HepG2 (cell line): ENCODE data around the gene NID1. TPM values are rescaled to one million over a fixed set of nuclear protein-coding genes. Genes with fewer than 3 reads are reported as not detected.

Source experiments
- ATAC-seq: fragments of 200-7000 bp; cut with Tn5 transposase; 3 replicates; pipeline ENCODE4 v1.9.1; 2020; ENCODE audit warnings: mild to moderate bottlenecking, moderate library complexity
- BruUV-seq: library from RNA; stranded (reverse); fragments of 400-500 nt; replicated peaks from 2 replicates; lab custom pipeline; 2021; lab: Mats Ljungman, UMichigan
- CTCF ChIA-PET: fragments of 300-600 bp; formaldehyde crosslinking; extraction: SDS; loops from one replicate; lab custom pipeline; 2021; ENCODE audit warnings: low total read pairs, inconsistent platforms, low intra/inter-chr PET ratio; lab: Yijun Ruan, JAX
- POLR2A ChIA-PET: fragments of 350-600 bp; sonication (Branson Sonifier 250); formaldehyde crosslinking; loops from one replicate; lab custom pipeline; 2020; ENCODE audit warnings: antibody characterized with exemption, inconsistent platforms; lab: Yijun Ruan, JAX
- DNase-seq: peaks from one replicate; pipeline ENCODE4 v3.0.0-alpha.2; 2015; ENCODE audit warnings: low spot score
- FAIRE-seq: peaks from 3 replicates; lab custom pipeline; 2011; peaks lifted over from hg19 to GRCh38; lab: Jason Lieb, UNC
- H2AFZ ChIP-seq: one replicate; pipeline ENCODE4 v1.6.1; 2011; ENCODE audit warnings: low read length, inconsistent platforms
- H3K27ac ChIP-seq: fragments of 300-600 bp; 3 replicates; pipeline ENCODE4 v1.8.0; 2011; ENCODE audit warnings: mixed run types, mild to moderate bottlenecking, mixed read lengths, low read length, inconsistent platforms; ENCODE audit not compliant: insufficient read depth; ENCODE audit errors: extremely low read length
- H3K27me3 ChIP-seq, 2 experiments: fragments of 200-600 bp in 1 of 2; 2 replicates in 1 of 2; 3 replicates in 1 of 2; pipeline versions ENCODE4 v1.6.0 to v1.8.0; 2011; ENCODE audit warnings: low read length in 2 of 2, mild to moderate bottlenecking in 2 of 2, moderate library complexity in 2 of 2, inconsistent platforms in 1 of 2; ENCODE audit not compliant: insufficient read depth in 2 of 2, control insufficient read depth in 1 of 2
- H3K36me3 ChIP-seq, 2 experiments: fragments of 200-600 bp in 1 of 2; replicated peaks in 1 of 2; 2 replicates in 1 of 2; 3 replicates in 1 of 2; pipeline versions ENCODE4 v1.5.1 to v1.8.0; 2011; ENCODE audit warnings: low read length in 2 of 2, inconsistent platforms in 1 of 2; ENCODE audit not compliant: insufficient read depth in 2 of 2, control insufficient read depth in 1 of 2
- H3K4me1 ChIP-seq: 2 replicates; pipeline ENCODE4 v1.5.1; 2012; ENCODE audit warnings: low read length, inconsistent platforms; ENCODE audit not compliant: insufficient read depth
- H3K4me2 ChIP-seq: 2 replicates; pipeline ENCODE4 v1.6.0; 2011; ENCODE audit warnings: low read depth, low read length, inconsistent platforms
- H3K4me3 ChIP-seq, 3 experiments: fragments of 200-600 bp in 1 of 3; sonication (generic), shearing (Covaris generic) in 1 of 3; replicated peaks in 1 of 3; 2 replicates each; pipeline ENCODE4 v1.5.1; 2011 to 2016; ENCODE audit warnings: low read length in 3 of 3, inconsistent platforms in 2 of 3, low read depth in 2 of 3, mild to moderate bottlenecking in 2 of 3, control low read depth in 1 of 3, mixed read lengths in 1 of 3; ENCODE audit not compliant: insufficient read depth in 1 of 3
- H3K79me2 ChIP-seq: one replicate; pipeline ENCODE4 v1.6.1; 2011; ENCODE audit warnings: low read length, inconsistent platforms; ENCODE audit not compliant: insufficient read depth
- H3K9ac ChIP-seq: 2 replicates; pipeline ENCODE4 v1.6.0; 2011; ENCODE audit warnings: mild to moderate bottlenecking, low read depth, low read length, inconsistent platforms; ENCODE audit not compliant: insufficient read depth
- H3K9me3 ChIP-seq: 2 replicates; pipeline ENCODE4 v1.5.1; 2012; ENCODE audit warnings: mild to moderate bottlenecking, low read length
- H4K20me1 ChIP-seq: 2 replicates; pipeline ENCODE4 v1.6.0; 2011; ENCODE audit warnings: inconsistent platforms, mild to moderate bottlenecking, low read length, moderate library complexity; ENCODE audit not compliant: insufficient read depth
- BRCA1 ChIP-seq: sonication (generic); formaldehyde crosslinking; IDR thresholded peaks from 2 replicates; pipeline ENCODE4 v1.4.0; 2020; ENCODE audit warnings: missing genetic modification reagents
- HDAC1 ChIP-seq: sonication (generic); formaldehyde crosslinking; IDR thresholded peaks from 2 replicates; pipeline ENCODE4 v1.5.1; 2020; ENCODE audit warnings: mild to moderate bottlenecking, missing genetic modification reagents
- JDP2 ChIP-seq: sonication (generic); formaldehyde crosslinking; IDR thresholded peaks from 2 replicates; pipeline ENCODE4 v1.8.1; 2022; ENCODE audit warnings: missing genetic modification reagents, borderline replicate concordance
- KLF9 ChIP-seq: IDR thresholded peaks from 2 replicates; pipeline ENCODE4 v1.6.1; 2016; ENCODE audit warnings: low read depth
- NCOA5 ChIP-seq: sonication (generic); formaldehyde crosslinking; IDR thresholded peaks from 2 replicates; pipeline ENCODE4 v1.4.0; 2020; ENCODE audit warnings: missing genetic modification reagents
- RBM39 ChIP-seq: fragments of 200-400 bp; formaldehyde crosslinking; IDR thresholded peaks from one replicate; pipeline ENCODE4 v1.6.1; 2018; ENCODE audit warnings: antibody characterized with exemption, mild to moderate bottlenecking, low read depth, low read length; ENCODE audit not compliant: poor library complexity, severe bottlenecking
- REPIN1 ChIP-seq: sonication (generic); formaldehyde crosslinking; IDR thresholded peaks from 2 replicates; pipeline ENCODE4 v1.8.0; 2022; ENCODE audit warnings: missing genetic modification reagents, low read depth, mild to moderate bottlenecking, borderline replicate concordance
- RXRB ChIP-seq: IDR thresholded peaks from 2 replicates; pipeline ENCODE4 v1.6.1; 2016; ENCODE audit warnings: borderline replicate concordance, missing genetic modification reagents, missing compliant biosample characterization
- YY1 ChIP-seq: IDR thresholded peaks from 2 replicates; pipeline ENCODE4 v1.6.1; 2011; ENCODE audit warnings: low read length, low read depth, moderate library complexity, mild to moderate bottlenecking; ENCODE audit not compliant: insufficient read depth, insufficient replicate concordance
- ZNF260 ChIP-seq: sonication (generic); formaldehyde crosslinking; IDR thresholded peaks from 2 replicates; pipeline ENCODE4 v1.4.0; 2020; ENCODE audit warnings: missing genetic modification reagents, low read depth, mild to moderate bottlenecking, borderline replicate concordance
- ZNF432 ChIP-seq: sonication (generic); formaldehyde crosslinking; IDR thresholded peaks from 2 replicates; pipeline ENCODE4 v1.5.0; 2020; ENCODE audit warnings: missing genetic modification reagents, mild to moderate bottlenecking, borderline replicate concordance
- ZNF556 ChIP-seq: sonication (generic); formaldehyde crosslinking; IDR thresholded peaks from 2 replicates; pipeline ENCODE4 v1.4.0; 2020; ENCODE audit warnings: mild to moderate bottlenecking, missing genetic modification reagents, borderline replicate concordance
- ZNF570 ChIP-seq: sonication (generic); formaldehyde crosslinking; IDR thresholded peaks from 2 replicates; pipeline ENCODE4 v1.4.0; 2020; ENCODE audit warnings: mild to moderate bottlenecking, missing genetic modification reagents, borderline replicate concordance
- ZNF816 ChIP-seq: sonication (generic); formaldehyde crosslinking; IDR thresholded peaks from 2 replicates; pipeline ENCODE4 v1.8.0; 2022; ENCODE audit warnings: missing genetic modification reagents, mild to moderate bottlenecking, borderline replicate concordance
- WGBS: methylation state at CpG from one replicate; pipeline ENCODE4 v1.1.6; 2017; ENCODE audit warnings: low lambda C conversion rate; 5-methylcytosine and 5-hydroxymethylcytosine counted together
- in situ Hi-C: cut with HindIII; loops from 2 replicates; pipeline ENCODE4 v1.10.0; 2017; ENCODE audit warnings: low pct_unique_long_range_greater_than_20kb; ENCODE audit not compliant: extremely low pct_ligation_motif_present
- intact Hi-C: fragments of 100-400 bp; cut with micrococcal nuclease; formaldehyde crosslinking; loops from one replicate; pipeline ENCODE4 v1.10.0; 2022; ENCODE audit not compliant: unreplicated experiment
- polyA plus RNA-seq, 8 experiments: library from polyadenylated mRNA; depleted of rRNA in 3 of 8; stranded (reverse) in 7 of 8; unstranded in 1 of 8; fragments of >200 nt; fragmentation: Illumina TruSeq in 4 of 8; extraction: Trizol in 4 of 8; gene quantifications; 2 replicates each; pipeline versions ENCODE4 v1.2.1 to v1.2.3, GENCODE V29; 2011 to 2016; ENCODE audit warnings: low read depth in 4 of 8, missing spikeins in 1 of 8, mixed read lengths in 1 of 8; ENCODE audit not compliant: insufficient read depth in 1 of 8
- total RNA-seq, 5 experiments: library from RNA; depleted of rRNA; stranded (reverse); fragments of >200 nt; fragmentation: Illumina TruSeq; extraction: Trizol; gene quantifications; 2 replicates each; pipeline ENCODE4 v1.2.3, GENCODE V29; 2016; ENCODE audit warnings: low read depth in 1 of 5
- TF ChIP-seq, protein P1 (sequence below): IDR thresholded peaks from 2 replicates; pipeline ENCODE4 v1.6.1; 2016; ENCODE audit warnings: missing biosample characterization, missing genetic modification reagents, low read depth
- TF ChIP-seq, protein P2 (sequence below): IDR thresholded peaks from 2 replicates; pipeline ENCODE4 v1.6.1; 2018; ENCODE audit warnings: missing genetic modification reagents

The NID1 gene
- total and polyA plus RNA-seq, 2 of the 13 experiments (the other 11 are each of a cell fraction or from before 2014, with no cell fraction given), result 50.2 to 56.1 TPM

DNA sequence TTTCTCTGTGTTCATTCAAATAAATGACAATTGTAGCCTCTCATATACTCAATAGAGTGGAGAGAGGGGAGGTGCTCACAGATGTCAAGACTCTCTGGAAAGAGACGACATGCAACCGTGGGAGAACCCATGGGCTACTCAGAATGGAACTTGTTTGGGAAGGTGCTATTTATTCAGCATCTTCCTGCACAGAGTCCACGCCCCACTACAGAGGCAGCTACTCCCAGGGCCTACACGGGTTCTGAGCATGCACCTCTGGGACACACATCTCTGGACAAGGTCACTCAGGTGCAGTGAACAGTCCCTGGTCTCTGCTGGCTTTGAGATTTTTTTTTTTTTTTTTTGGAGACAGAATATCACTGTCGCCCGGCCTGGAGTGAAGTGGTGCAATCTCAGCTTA, 64.1 kb downstream of the NID1 start (continued):
- no peak for TF ChIP-seq ZNF260 (CRISPR knock-in tag)
- TF ChIP-seq NCOA5 (CRISPR knock-in tag), result no peak
- TF ChIP-seq YY1, result no peak
- TF ChIP-seq ZNF570 (CRISPR knock-in tag), result no peak
- no peak for TF ChIP-seq ZNF432 (CRISPR knock-in tag)
- no peak for TF ChIP-seq BRCA1
- TF ChIP-seq, protein P1, sequence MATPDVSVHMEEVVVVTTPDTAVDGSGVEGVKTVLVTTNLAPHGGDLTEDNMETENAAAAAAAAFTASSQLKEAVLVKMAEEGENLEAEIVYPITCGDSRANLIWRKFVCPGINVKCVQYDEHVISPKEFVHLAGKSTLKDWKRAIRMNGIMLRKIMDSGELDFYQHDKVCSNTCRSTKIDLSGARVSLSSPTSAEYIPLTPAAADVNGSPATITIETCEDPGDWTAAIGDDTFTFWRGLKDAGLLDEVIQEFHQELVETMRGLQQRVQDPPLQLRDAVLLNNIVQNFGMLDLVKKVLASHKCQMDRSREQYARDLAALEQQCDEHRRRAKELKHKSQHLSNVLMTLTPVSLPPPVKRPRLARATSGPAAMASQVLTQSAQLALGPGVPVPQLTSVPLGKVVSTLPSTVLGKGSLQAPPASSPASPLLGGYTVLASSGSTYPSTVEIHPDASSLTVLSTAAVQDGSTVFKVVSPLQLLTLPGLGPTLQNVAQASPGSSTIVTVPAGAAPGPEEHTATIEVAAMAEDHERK (CRISPR knock-in tag), result no peak

DNA sequence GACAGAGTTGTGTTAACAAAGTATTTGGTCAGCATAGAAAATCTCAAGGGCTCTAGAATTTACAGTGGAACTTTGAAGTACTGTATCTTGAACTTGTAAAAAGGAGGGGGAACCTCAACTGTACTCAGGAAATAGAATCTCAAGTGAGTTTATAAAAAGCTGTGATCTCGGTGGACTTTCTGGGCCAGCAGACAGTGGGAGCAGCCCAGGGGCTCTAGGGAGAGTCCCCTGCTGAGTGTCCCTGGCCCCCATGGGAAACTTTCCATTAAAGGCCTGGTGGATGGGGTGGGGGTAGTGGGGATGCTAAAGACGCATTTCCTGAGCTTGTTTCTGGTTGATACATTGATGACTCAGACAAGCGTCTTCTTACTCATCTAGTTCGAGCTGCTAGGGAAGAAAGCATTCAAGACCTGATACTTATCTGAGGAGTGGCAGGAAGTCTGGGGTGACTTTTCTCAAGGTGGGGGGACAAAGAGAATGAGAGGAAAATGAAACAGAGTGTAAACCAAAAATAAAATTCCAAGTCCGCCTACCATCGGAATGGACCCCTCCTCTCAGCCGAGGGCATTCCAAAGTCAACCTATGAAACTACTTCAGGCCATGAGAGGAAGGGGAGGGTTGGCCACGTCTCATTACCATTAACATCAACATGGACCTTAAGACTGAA, 65.5 kb downstream of the NID1 start:
- FAIRE-seq (no peak), ATAC-seq (no peak), DNase-seq (no peak)
- H3K4me2 ChIP-seq, result no peak overlapping the region
- WGBS, result 97% methylated on average over 8 of the region's 8 CpGs
- no TSS peak for BruUV-seq
- ChIA-PET POLR2A (no interaction called here), CTCF (no interaction called here)
- no peaks in the 10 kb centered on the region for H3K4me1 ChIP-seq
- no peaks in the 10 kb centered on the region for H4K20me1 ChIP-seq
- H3K4me3 ChIP-seq, result no peak overlapping the region
- intact Hi-C loops, result no loop called here
- no peak for TF ChIP-seq ZNF816 (CRISPR knock-in tag)
- TF ChIP-seq KLF9 (CRISPR knock-in tag), result no peak
- no peak for TF ChIP-seq HDAC1 (CRISPR knock-in tag)
- TF ChIP-seq ZNF556 (CRISPR knock-in tag), result no peak
- no peak for TF ChIP-seq RXRB (CRISPR knock-in tag)
- TF ChIP-seq REPIN1 (CRISPR knock-in tag), result no peak
- TF ChIP-seq, protein P2, sequence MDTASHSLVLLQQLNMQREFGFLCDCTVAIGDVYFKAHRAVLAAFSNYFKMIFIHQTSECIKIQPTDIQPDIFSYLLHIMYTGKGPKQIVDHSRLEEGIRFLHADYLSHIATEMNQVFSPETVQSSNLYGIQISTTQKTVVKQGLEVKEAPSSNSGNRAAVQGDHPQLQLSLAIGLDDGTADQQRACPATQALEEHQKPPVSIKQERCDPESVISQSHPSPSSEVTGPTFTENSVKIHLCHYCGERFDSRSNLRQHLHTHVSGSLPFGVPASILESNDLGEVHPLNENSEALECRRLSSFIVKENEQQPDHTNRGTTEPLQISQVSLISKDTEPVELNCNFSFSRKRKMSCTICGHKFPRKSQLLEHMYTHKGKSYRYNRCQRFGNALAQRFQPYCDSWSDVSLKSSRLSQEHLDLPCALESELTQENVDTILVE (CRISPR knock-in tag), result no peak
- TF ChIP-seq JDP2 (CRISPR knock-in tag), result no peak
- TF ChIP-seq RBM39, result no peak
- H3K9ac ChIP-seq, result no peak overlapping the region
- no peaks in the 10 kb centered on the region for H3K27me3 ChIP-seq
- no peaks in the 10 kb centered on the region for H3K9me3 ChIP-seq
- H3K79me2 ChIP-seq, result no peaks in the 10 kb centered on the region
- H2AFZ ChIP-seq, result no peak overlapping the region
- no peak overlapping the region for H3K27ac ChIP-seq
- H3K36me3 ChIP-seq, result peaks cover 14 to 42% of the 10 kb centered on the region in 2 experiments; a peak in 4 of 5 replicates
- in situ Hi-C loops, result no loop called here
